Esophagus muscularis mucosa (tissue), 4 donors: ENCODE measurements around the gene SSTR5. TPM values are rescaled to one million over a fixed set of nuclear protein-coding genes. Genes with fewer than 3 reads are reported as not detected.

Experiments
- DNase-seq: peaks from one replicate; pipeline ENCODE4 v3.0.0-alpha.2; 2017; ENCODE audit errors: extremely low spot score
- H3K27ac ChIP-seq, 4 donors: fragments of 200-600 bp; sonication (generic); replicated peaks in 1 of 4; 1 replicate in 3 of 4; 2 replicates in 1 of 4; pipeline ENCODE4 v1.5.1; 2016 to 2019; ENCODE audit warnings: mild to moderate bottlenecking in 1 of 4
- H3K27me3 ChIP-seq, 4 donors: fragments of 200-600 bp; sonication (generic); one replicate each; pipeline versions ENCODE4 v1.5.1 to v1.6.0; 2016 to 2019
- H3K36me3 ChIP-seq, 4 donors: fragments of 200-600 bp; sonication (generic); one replicate each; pipeline ENCODE4 v1.5.1; 2016 to 2019
- H3K4me1 ChIP-seq, 4 donors: fragments of 200-600 bp; sonication (generic); one replicate each; pipeline ENCODE4 v1.5.1; 2016 to 2019
- H3K4me3 ChIP-seq, 4 donors: fragments of 200-600 bp; sonication (generic); 1 replicate in 2 of 4; 2 replicates in 2 of 4; pipeline ENCODE4 v1.5.1; 2016 to 2019; ENCODE audit warnings: mild to moderate bottlenecking in 4 of 4, moderate library complexity in 1 of 4
- H3K9me3 ChIP-seq, 4 donors: fragments of 200-600 bp; sonication (generic); 1 replicate in 3 of 4; 2 replicates in 1 of 4; pipeline ENCODE4 v1.5.1; 2016 to 2019
- EP300 ChIP-seq: sonication (generic); formaldehyde crosslinking; IDR thresholded peaks from one replicate; pipeline ENCODE4 v1.6.1; 2017; ENCODE audit warnings: antibody characterized with exemption
- POLR2A ChIP-seq: fragments of 450-650 bp; IDR thresholded peaks from one replicate; pipeline ENCODE4 v1.6.1; 2017; ENCODE audit warnings: antibody characterized with exemption, moderate library complexity, mild to moderate bottlenecking, low read depth
- POLR2AphosphoS5 ChIP-seq, 2 donors: sonication (generic); formaldehyde crosslinking; IDR thresholded peaks; one replicate each; pipeline ENCODE4 v1.6.1; 2017; ENCODE audit warnings: antibody characterized with exemption in 2 of 2
- WGBS: methylation state at CpG from one replicate; pipeline ENCODE4 v1.1.5; 2018; 5-methylcytosine and 5-hydroxymethylcytosine counted together
- intact Hi-C: fragments of 100-400 bp; cut with DNase I; formaldehyde crosslinking; loops from one replicate; pipeline ENCODE4 v1.15.1; 2023
- total RNA-seq, 4 donors: library from RNA; depleted of rRNA; stranded (reverse); fragments of >200 nt; gene quantifications; one replicate each; pipeline versions ENCODE4 v1.1.0 to v1.2.1, GENCODE V29; 2016
- TF ChIP-seq, protein P1 (sequence below), 3 experiments: fragments of 200-600 bp in 2 of 3; fragments of 450-650 bp in 1 of 3; sonication (generic) in 2 of 3; IDR thresholded peaks; one replicate each; pipeline ENCODE4 v1.5.1; 2017 to 2019; ENCODE audit warnings: antibody characterized with exemption in 3 of 3, mild to moderate bottlenecking in 2 of 3, moderate library complexity in 1 of 3

Gene SSTR5
- total RNA-seq, 4 donors from 2014 or later: not detected

DNA sequence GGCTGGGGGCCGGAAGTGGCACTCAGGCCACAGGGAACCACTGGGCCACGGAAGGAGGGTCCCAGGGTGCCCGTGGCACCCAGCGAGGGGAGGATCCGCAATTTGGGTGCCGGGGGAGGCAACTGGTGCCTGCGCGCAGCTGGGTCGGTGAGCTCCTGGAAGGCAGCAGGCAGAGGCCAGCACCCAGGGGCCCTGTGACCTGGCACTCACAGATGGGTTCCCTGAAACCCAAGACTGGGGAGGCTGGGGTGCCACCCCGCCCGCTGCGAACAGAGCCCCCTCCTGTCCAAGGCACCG is 663 bp downstream of the SSTR5 start:
- no peaks in the 10 kb centered on the region for H3K36me3 ChIP-seq
- H3K4me1 ChIP-seq: peaks cover 0 to 28% (median under 1%) of the 10 kb centered on the region in 4 donors
- intact Hi-C loops: no loop called here
- no peaks in the 10 kb centered on the region for H3K9me3 ChIP-seq
- no peak overlapping the region for H3K27ac ChIP-seq
- H3K27me3 ChIP-seq: peaks cover 5 to 99% (median 51%) of the 10 kb centered on the region in 4 donors
- no peak overlapping the region for H3K4me3 ChIP-seq
- WGBS: 82% methylated on average over 6 of the region's 13 CpGs
- no peak for TF ChIP-seq EP300
- TF ChIP-seq, protein P1, sequence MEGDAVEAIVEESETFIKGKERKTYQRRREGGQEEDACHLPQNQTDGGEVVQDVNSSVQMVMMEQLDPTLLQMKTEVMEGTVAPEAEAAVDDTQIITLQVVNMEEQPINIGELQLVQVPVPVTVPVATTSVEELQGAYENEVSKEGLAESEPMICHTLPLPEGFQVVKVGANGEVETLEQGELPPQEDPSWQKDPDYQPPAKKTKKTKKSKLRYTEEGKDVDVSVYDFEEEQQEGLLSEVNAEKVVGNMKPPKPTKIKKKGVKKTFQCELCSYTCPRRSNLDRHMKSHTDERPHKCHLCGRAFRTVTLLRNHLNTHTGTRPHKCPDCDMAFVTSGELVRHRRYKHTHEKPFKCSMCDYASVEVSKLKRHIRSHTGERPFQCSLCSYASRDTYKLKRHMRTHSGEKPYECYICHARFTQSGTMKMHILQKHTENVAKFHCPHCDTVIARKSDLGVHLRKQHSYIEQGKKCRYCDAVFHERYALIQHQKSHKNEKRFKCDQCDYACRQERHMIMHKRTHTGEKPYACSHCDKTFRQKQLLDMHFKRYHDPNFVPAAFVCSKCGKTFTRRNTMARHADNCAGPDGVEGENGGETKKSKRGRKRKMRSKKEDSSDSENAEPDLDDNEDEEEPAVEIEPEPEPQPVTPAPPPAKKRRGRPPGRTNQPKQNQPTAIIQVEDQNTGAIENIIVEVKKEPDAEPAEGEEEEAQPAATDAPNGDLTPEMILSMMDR (IDR thresholded peaks at IDR 0.05): no peak
- no peak for TF ChIP-seq POLR2A
- TF ChIP-seq POLR2AphosphoS5 (IDR thresholded peaks at IDR 0.05): no peak
- no peak for DNase-seq

DNA sequence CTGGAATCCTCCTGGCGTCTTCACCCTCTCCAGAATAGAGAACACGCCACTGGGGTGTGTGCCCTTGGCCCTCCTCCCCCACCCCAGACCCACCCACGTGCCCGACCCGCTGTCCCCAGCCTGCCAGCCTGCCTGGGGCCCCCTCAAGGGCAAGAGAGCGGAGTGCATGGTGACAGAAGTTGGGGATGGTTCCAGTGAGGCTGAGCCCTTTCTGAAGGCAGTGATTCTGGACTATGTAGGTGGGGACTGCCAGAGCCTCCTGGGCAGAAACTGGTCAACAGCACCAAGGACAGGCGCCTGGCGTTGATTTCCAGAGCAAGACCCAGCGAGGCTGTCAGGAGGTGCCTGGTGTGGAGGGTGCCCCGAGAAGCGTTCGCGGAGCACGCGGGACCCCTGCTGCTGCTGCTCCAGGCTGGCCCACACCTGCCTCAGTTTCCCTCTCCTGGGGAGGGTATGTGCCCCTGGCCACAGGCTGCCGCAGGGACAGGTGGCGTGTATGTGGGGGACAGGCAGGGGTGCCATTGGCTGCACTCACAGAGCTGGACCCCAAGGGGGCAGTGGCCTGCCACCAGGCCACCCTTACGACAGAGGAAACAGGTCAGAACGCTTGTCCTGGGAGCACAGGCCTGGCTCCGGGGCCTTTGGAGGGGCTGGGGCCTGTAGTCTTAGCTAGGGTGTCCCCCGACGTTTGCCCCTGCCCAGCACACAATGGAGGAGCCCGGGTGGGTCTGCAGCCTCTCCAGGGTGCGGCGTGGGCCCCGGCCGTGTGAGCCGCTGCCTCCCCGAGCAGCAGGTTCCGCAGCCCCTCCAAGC is 1.2 kb downstream of the SSTR5 start:
- Histone ChIP-seq H3K27me3 (peaks cover 5 to 99% (median 51%) of the 10 kb centered on the region in 4 donors), H3K4me1 (peaks cover 0 to 34% (median 3%) of the 10 kb centered on the region in 4 donors), H3K9me3 (no peaks in the 10 kb centered on the region), H3K36me3 (no peaks in the 10 kb centered on the region), H3K27ac (no peak overlapping the region), H3K4me3 (no peak overlapping the region)
- intact Hi-C loops: no loop called here
- 67% methylated on average over 24 of the region's 30 CpGs for WGBS
- TF ChIP-seq POLR2AphosphoS5 (IDR thresholded peaks at IDR 0.05): no peak
- TF ChIP-seq POLR2A: no peak
- TF ChIP-seq, protein P1 (IDR thresholded peaks at IDR 0.05): no peak
- no peak for TF ChIP-seq EP300
- DNase-seq: no peak

DNA sequence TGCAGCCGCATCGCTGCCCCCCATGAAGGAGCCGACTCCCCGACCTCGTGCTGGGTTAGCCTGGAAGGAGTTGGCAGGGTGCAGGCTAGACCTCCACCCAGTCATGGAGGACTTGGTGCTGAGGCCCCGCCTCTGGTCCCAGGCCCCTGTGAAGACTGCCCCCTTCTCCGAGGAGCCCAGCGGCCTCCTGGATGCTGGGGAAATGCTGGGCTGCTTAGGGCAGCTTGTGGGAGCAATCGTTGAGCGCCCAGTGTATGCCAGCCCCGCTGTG is 1.8 kb downstream of the SSTR5 start:
- no peak for DNase-seq
- WGBS: 63% methylated on average over 7 of the region's 11 CpGs
- Histone ChIP-seq H3K27me3 (peaks cover 5 to 99% (median 51%) of the 10 kb centered on the region in 4 donors), H3K4me3 (no peak overlapping the region), H3K36me3 (no peaks in the 10 kb centered on the region), H3K4me1 (peaks cover 0 to 35% (median 4%) of the 10 kb centered on the region in 4 donors), H3K27ac (no peak overlapping the region), H3K9me3 (no peaks in the 10 kb centered on the region)
- intact Hi-C loops: no loop called here
- TF ChIP-seq EP300: no peak
- no peak for TF ChIP-seq POLR2A
- TF ChIP-seq, protein P1 (IDR thresholded peaks at IDR 0.05): no peak
- TF ChIP-seq POLR2AphosphoS5 (IDR thresholded peaks at IDR 0.05): no peak

DNA sequence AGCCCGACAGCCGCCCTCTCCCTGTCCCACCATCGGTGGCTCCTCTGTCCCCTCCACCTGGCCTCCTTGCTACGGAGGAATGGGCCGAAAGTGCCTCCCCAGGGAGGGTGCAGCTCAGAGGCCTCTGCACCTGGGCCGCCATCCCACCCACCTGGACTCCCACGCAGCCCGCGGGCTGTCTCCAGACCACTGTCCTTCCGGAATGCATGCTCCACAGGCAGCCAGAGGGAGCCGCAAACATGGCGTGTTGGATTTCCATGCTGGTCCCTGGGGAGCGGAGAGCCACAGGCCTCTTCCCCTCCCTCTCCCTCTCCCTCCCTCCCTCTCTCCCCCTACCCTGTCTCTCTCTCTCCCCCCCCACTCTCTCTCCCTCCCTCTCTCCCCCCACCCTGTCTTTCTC is 3.0 kb downstream of the SSTR5 start:
- no peak overlapping the region for H3K4me3 ChIP-seq
- no peak for DNase-seq
- H3K27ac ChIP-seq: no peak overlapping the region
- intact Hi-C loops: no loop called here
- 81% methylated on average over 11 of the region's 13 CpGs for WGBS
- TF ChIP-seq EP300 (no peak), POLR2AphosphoS5 (IDR thresholded peaks at IDR 0.05) (no peak), POLR2A (no peak)
- TF ChIP-seq, protein P1 (IDR thresholded peaks at IDR 0.05): no peak
- H3K4me1 ChIP-seq: peaks cover 0 to 31% (median 4%) of the 10 kb centered on the region in 4 donors
- H3K27me3 ChIP-seq: peaks cover 5 to 99% (median 40%) of the 10 kb centered on the region in 4 donors
- no peaks in the 10 kb centered on the region for H3K36me3 ChIP-seq
- H3K9me3 ChIP-seq: no peaks in the 10 kb centered on the region
